HG02588 (cell line): Measurements from ENCODE around the gene DGKB.

Experiments
- ATAC-seq: cut with Tn5 transposase; IDR thresholded peaks from one replicate; pipeline ENCODE4 v1.9.1; 2021; ENCODE audit warnings: mild to moderate bottlenecking, moderate library complexity; ENCODE audit not compliant: unreplicated experiment

The DGKB gene

GRCh38 chr7:14861456-14861855 is 41.1 kb downstream of the DGKB start:
- ATAC-seq, result no peak

GRCh38 chr7:14859267-14859666 is 43.3 kb downstream of the DGKB start:
- no peak for ATAC-seq

DNA sequence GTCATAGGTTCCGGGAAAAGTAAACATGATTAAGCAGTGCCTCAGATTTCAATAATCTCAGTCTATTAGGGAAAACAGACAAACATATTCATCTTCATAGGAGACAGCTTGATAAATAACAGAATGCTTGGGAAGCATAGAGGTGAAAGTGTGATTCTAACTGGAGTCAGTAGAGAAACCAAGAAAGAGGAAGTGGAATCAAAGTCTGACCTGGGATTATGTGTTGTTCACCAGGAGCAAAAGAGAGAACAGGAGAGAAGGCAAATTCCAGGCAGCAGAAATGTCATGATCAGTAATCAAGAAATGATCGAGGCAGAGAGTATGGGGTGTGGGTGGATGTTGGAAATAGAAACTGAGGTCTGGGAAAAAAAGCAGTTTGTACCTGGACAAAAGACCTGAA is 43.7 kb downstream of the DGKB start:
- no peak for ATAC-seq

GRCh38 chr7:14858410-14858809 is 44.1 kb downstream of the DGKB start:
- no peak for ATAC-seq

DNA sequence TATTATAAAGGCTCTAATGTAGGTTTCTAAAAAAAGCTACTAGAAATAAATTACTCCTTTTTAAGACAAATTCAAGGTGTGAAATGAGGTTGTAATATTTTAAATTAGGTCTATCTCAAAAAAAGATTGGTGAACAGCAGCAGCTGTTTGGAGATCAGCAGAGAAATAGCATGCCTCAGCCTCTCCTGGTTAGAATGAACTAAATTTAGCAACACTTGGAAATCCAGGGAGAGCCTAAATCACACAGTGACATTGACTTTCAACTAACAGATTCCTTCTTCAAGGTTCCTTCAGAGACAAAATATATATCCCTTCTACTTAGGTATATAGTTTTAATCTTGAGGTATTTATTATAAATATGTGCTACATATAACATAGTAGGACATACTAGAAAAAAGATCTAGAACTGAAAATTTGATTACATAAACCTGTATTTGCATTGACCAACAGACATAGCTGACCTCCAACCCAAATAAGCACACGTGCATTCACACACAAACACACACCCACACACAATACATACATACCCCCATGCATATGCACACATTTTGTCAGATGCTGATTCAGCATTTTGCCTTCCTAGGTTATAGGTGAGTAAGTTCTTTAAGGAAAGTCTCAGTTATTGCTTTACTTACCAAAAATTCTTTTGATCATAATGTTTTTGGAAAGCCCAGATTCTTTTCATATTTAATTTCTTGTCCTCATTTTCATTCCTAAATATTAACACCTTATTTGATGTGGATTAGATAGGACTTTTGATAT is 47.3 kb downstream of the DGKB start:
- no peak for ATAC-seq

- ATAC-seq, result no peak
Observed at GRCh38 chr7:14854471-14854870, 48.1 kb downstream of the DGKB start.

DNA sequence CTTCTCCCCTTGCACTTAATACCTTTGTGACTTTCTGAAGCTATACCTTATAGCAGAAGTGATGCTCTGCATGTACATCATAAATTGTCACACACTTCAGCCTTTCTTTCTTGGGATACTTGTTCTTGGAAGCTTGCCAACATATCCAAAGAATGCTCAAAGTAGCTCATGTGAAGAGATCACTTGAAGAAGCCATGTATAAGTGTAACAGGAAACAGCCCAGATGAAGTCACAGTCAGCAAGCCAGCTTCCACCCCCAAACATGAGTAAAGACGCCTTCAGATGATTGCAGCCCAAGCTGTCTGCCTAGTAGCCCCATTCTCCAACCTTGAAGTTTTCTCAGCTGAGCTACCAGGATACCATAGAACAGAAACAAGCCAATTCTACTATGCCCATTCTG is 50.9 kb downstream of the DGKB start:
- no peak for ATAC-seq

DNA sequence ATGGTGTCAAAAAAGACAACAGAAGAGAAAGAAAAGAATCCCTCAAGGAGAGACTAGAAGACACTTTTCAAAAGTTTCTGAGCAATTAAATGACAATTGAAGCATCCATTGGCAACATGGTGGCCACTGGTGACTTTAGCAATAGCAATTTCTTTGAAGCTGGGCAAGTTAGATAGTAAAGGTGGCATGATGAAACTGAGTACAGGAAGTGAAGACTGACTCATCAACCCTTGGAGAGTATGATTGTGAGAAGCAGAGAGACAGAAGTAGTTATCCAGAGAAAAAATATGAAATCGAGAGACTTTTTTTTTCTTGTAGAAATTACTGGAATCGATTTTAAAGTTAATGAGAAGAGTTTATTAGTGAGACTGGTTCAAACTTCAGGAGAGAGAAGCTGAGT is 52.5 kb downstream of the DGKB start:
- no peak for ATAC-seq

DNA sequence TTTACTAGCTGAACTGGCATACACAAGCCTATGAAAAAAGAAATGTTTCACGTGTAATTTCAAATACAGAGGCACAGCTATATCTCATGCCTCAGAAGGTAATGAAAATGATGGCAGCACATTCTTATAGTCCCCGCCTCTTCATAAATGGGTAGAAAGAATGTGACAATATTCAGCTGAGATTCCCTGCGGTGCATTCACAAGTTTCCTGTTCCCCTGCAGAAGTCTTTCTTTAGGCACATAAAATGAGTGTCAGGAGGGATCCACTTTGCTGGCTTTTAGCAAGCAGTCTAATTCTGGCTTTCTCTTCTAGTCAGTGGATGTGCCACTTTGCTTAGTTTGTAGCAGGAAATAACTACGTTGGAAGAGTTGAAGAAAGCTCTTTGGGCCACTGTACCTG is 56.1 kb downstream of the DGKB start:
- no peak for ATAC-seq

DNA sequence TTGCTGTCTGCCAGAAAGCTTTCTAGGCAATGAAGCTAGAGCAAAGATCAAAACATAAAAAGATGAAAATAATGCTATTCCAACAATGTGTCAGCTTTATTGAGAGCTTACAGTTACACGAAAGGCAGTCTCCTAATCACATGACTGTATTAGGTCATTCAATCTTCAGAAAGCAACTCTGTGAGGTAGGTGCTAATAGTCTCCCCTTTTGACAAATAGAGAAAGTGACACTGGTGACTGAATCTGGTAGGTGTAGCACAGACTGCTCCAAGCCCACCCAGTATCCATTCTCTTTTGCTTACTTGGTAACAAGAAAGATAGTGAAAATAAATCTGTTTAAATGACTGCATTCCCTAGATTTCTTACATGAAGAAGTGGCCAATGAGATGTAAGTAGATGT is 58.8 kb downstream of the DGKB start:
- no peak for ATAC-seq

GRCh38 chr7:14842523-14842922 is 60.0 kb downstream of the DGKB start:
- no peak for ATAC-seq

- no peak for ATAC-seq
Observed at GRCh38 chr7:14841869-14842268, 60.7 kb downstream of the DGKB start.

DNA sequence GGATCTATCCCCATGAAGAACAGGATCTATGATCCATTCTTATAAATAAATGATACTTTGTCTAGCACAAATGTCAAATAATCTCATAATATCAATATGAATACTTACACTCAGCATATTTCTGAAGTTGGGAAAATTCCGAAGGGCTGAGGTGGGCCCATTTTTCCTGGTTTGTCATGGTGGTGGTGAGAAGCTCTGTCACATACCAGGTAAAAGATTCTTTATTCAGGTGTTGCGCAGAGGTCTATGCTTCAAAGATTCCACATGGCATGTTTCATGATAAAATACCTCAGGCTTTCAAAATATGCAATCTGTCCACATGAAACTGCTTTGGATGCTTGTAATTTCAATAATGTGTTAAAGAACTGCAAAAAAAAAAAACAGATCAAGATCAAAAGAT is 61.5 kb downstream of the DGKB start:
- ATAC-seq, result no peak

- no peak for ATAC-seq
Observed at GRCh38 chr7:14839307-14839706, 63.2 kb downstream of the DGKB start.

- no peak for ATAC-seq
Observed at GRCh38 chr7:14837216-14837615, 65.3 kb downstream of the DGKB start.

DNA sequence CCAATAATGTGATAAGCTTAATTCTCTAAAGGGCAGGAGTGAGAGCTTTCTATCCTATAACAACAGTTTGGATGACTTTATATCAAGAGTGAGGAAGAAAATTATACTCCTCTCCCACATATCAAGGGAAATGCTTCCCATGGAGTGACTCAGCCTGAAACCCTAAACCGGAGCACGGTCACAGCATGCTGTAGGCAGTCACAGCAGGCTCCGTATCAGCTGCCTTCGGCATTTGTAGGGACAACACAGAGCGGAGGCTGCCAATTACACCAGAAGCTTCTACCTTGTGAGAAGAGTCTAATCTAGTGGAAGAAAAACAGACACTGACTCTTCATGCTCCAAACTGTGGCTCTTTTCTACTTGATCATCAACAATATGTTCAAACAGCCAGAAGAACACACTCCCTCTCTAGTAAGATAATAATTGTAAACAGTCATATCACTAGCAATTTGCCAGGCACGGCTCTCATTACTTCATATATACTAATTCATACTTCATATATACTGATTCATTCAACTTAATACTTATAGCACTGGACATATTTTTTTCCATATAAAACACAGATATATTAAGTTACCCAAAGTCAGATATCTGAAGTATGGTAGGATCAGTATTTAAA is 65.9 kb downstream of the DGKB start:
- ATAC-seq, result no peak

GRCh38 chr7:14836006-14836405 is 66.5 kb downstream of the DGKB start:
- ATAC-seq, result no peak

DNA sequence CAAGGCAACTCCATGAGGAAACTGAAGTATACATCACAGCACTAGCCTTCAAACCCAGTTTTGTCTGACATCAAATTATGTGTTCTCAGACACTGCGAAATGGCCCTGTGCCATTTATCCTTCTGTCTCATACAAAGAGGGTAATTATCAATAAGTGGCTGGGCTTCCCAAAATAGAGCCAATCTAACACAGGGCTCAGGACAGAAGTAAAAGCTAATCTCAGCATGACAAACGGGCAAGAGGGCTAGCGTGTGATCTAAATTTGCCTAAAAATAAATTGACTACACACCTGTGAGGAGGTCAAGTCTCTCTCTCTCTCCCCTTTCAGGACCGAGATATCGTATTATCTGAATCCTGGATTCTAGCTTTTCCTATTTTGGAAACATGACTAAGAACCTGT is 67.2 kb downstream of the DGKB start:
- no peak for ATAC-seq

- no peak for ATAC-seq
Observed at GRCh38 chr7:14834883-14835282, 67.7 kb downstream of the DGKB start.

DNA sequence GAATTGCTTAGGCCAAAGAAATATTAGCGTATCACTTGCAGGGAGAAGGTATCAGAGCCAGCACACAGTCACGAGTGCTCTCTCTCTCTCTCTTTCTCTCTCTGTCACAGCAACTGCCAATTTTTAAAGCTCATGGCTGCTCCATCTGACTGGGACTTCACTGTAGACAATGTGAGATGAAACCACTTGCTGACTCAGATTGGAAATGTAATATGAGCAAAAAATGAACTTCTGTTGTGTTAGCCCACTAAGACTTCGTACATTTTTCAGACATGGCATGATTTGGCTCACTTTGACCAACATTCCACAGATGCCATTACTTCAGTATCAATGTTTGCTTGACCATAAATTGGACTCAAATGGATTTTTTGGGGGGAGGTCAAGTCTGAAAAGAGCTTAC is 68.1 kb downstream of the DGKB start:
- peak; percentile 72 for ATAC-seq

DNA sequence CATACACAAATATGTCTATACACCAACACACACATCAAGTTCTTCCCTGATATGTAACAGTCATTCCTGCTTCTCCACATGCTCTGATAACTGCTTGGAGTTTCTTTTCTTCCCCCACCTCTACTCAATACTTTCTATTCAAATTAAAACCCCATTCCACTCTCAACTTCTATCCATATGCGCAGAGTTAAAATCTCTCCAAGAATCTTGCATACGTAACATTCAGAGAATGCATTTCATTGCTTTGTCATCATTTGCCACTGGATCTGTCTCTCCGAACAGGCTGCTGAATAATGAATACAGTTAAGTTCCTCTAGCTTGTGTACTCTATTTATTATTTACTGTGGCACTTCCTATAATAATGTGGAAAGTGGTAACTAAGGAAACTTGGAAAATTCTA is 68.8 kb downstream of the DGKB start:
- ATAC-seq, result no peak

GRCh38 chr7:14828053-14828452 is 74.5 kb downstream of the DGKB start:
- no peak for ATAC-seq

GRCh38 chr7:14826426-14826825 is 76.1 kb downstream of the DGKB start:
- ATAC-seq, result no peak
